CD8-positive, alpha-beta memory T cell (primary cell): Measurements from ENCODE around the gene NAA11. TPM values are rescaled to one million over a fixed set of nuclear protein-coding genes. Genes with fewer than 3 reads are reported as not detected.
A peak's percentile ranks its signal among the peaks of the same experiment; 100 is the strongest.

Experiments
- CTCF ChIA-PET: fragments of 350-600 bp; sonication (Branson Sonifier 250); formaldehyde crosslinking; loops from one replicate; lab custom pipeline; 2021; ENCODE audit warnings: antibody characterized with exemption; lab: Charles Lee
- POLR2A ChIA-PET: fragments of 350-600 bp; sonication (Branson Sonifier 250); formaldehyde crosslinking; loops from one replicate; lab custom pipeline; 2021; ENCODE audit warnings: antibody characterized with exemption; lab: Charles Lee
- DNase-seq, 5 donors: peaks; one replicate each; pipeline versions ENCODE4 v3.0.0 to v3.0.0-alpha.2; 2020 to 2022; ENCODE audit warnings: mixed read lengths in 1 of 5
- H3K27ac ChIP-seq: one replicate; pipeline ENCODE4 v1.7.0; 2013; ENCODE audit warnings: low read depth, mild to moderate bottlenecking, low read length, moderate library complexity
- H3K27me3 ChIP-seq: 2 replicates; pipeline ENCODE4 v1.7.0; 2013; ENCODE audit warnings: low read length, mild to moderate bottlenecking; ENCODE audit not compliant: insufficient read depth, poor library complexity, severe bottlenecking
- H3K36me3 ChIP-seq: 2 replicates; pipeline ENCODE4 v1.7.0; 2013; ENCODE audit warnings: mild to moderate bottlenecking, low read length, moderate library complexity; ENCODE audit not compliant: insufficient read depth
- H3K4me1 ChIP-seq: 2 replicates; pipeline ENCODE4 v1.7.0; 2013; ENCODE audit warnings: mild to moderate bottlenecking, low read length, moderate library complexity; ENCODE audit not compliant: insufficient read depth
- H3K4me3 ChIP-seq: 2 replicates; pipeline ENCODE4 v1.7.0; 2013; ENCODE audit warnings: mild to moderate bottlenecking, low read length
- H3K9me3 ChIP-seq: 2 replicates; pipeline ENCODE4 v1.7.0; 2013; ENCODE audit warnings: mild to moderate bottlenecking, low read length
- H3K27ac Mint-ChIP-seq, 8 donors: one replicate each; pipeline ENCODE4 v1.8.0; 2020 to 2021; ENCODE audit warnings: mixed read lengths in 8 of 8, mild to moderate bottlenecking in 6 of 8, inconsistent platforms in 3 of 8, moderate library complexity in 3 of 8
- H3K27me3 Mint-ChIP-seq, 2 donors: one replicate each; pipeline ENCODE4 v1.8.0; 2020 to 2021; ENCODE audit warnings: mixed read lengths in 2 of 2, mild to moderate bottlenecking in 1 of 2, moderate library complexity in 1 of 2
- H3K36me3 Mint-ChIP-seq, 3 donors: one replicate each; pipeline ENCODE4 v1.8.0; 2020 to 2021; ENCODE audit warnings: mixed read lengths in 3 of 3, inconsistent platforms in 1 of 3, mild to moderate bottlenecking in 1 of 3
- H3K4me1 Mint-ChIP-seq, 3 donors: one replicate each; pipeline ENCODE4 v1.8.0; 2020 to 2021; ENCODE audit warnings: mixed read lengths in 3 of 3, inconsistent platforms in 1 of 3, mild to moderate bottlenecking in 1 of 3
- H3K4me3 Mint-ChIP-seq, 7 donors: one replicate each; pipeline ENCODE4 v1.8.0; 2020 to 2021; ENCODE audit warnings: mixed read lengths in 7 of 7, mild to moderate bottlenecking in 6 of 7, moderate library complexity in 4 of 7, inconsistent platforms in 2 of 7
- H3K9me3 Mint-ChIP-seq, 5 donors: one replicate each; pipeline ENCODE4 v1.8.0; 2020 to 2022; ENCODE audit warnings: mixed read lengths in 5 of 5, mild to moderate bottlenecking in 3 of 5, moderate library complexity in 2 of 5, inconsistent platforms in 1 of 5
- polyA plus RNA-seq: library from polyadenylated mRNA; unstranded; fragments of 300-500 nt; fragmentation: Illumina TruSeq; gene quantifications from one replicate; pipeline ENCODE4 v1.2.3, GENCODE V29; 2021
- total RNA-seq, 2 experiments: library from RNA; stranded (reverse); gene quantifications; one replicate each; pipeline ENCODE4 v1.2.3, GENCODE V29; 2021

NAA11 gene
- total and polyA plus RNA-seq, 3 experiments from 2014 or later, result not detected

- H3K27me3 Mint-ChIP-seq, result no peaks in the 10 kb centered on the region
- peak overlapping the region in 1 of 8 donors; percentile 34 for H3K27ac Mint-ChIP-seq
- Histone ChIP-seq H3K4me3 (no peak overlapping the region), H3K36me3 (no peaks in the 10 kb centered on the region), H3K27me3 (no peaks in the 10 kb centered on the region), H3K4me1 (no peaks in the 10 kb centered on the region), H3K9me3 (no peaks in the 10 kb centered on the region), H3K27ac (no peak overlapping the region)
- H3K4me1 Mint-ChIP-seq, result no peaks in the 10 kb centered on the region
- DNase-seq, result no peak
- no peaks in the 10 kb centered on the region for H3K36me3 Mint-ChIP-seq
- POLR2A ChIA-PET, result no interaction called here
- no peak overlapping the region for H3K4me3 Mint-ChIP-seq
- CTCF ChIA-PET, result no interaction called here
- H3K9me3 Mint-ChIP-seq, result peaks cover 0 to 6% (median 0%) of the 10 kb centered on the region in 5 donors
Observed at GRCh38 chr4:79357365-79357764, 31.5 kb upstream of the NAA11 start.

GRCh38 chr4:79353075-79353474 is 27.2 kb upstream of the NAA11 start:
- H3K9me3 ChIP-seq, result no peaks in the 10 kb centered on the region
- no peak overlapping the region for H3K27ac ChIP-seq
- Mint-ChIP-seq H3K27me3 (no peaks in the 10 kb centered on the region), H3K4me1 (no peaks in the 10 kb centered on the region), H3K9me3 (peaks cover 0 to 13% (median 2%) of the 10 kb centered on the region in 5 donors), H3K4me3 (no peak overlapping the region), H3K36me3 (no peaks in the 10 kb centered on the region), H3K27ac (no peak overlapping the region)
- CTCF ChIA-PET, result no interaction called here
- no peaks in the 10 kb centered on the region for H3K27me3 ChIP-seq
- POLR2A ChIA-PET, result no interaction called here
- DNase-seq, result no peak
- no peaks in the 10 kb centered on the region for H3K36me3 ChIP-seq
- H3K4me1 ChIP-seq, result no peaks in the 10 kb centered on the region
- H3K4me3 ChIP-seq, result no peak overlapping the region

- no peak overlapping the region for H3K4me3 ChIP-seq
- ChIA-PET POLR2A (no interaction called here), CTCF (no interaction called here)
- Mint-ChIP-seq H3K4me1 (no peaks in the 10 kb centered on the region), H3K27me3 (no peaks in the 10 kb centered on the region), H3K27ac (no peak overlapping the region), H3K4me3 (no peak overlapping the region), H3K9me3 (peaks cover 0 to 10% (median 8%) of the 10 kb centered on the region in 5 donors), H3K36me3 (no peaks in the 10 kb centered on the region)
- H3K27ac ChIP-seq, result no peak overlapping the region
- H3K36me3 ChIP-seq, result no peaks in the 10 kb centered on the region
- H3K27me3 ChIP-seq, result no peaks in the 10 kb centered on the region
- no peak for DNase-seq
- no peaks in the 10 kb centered on the region for H3K4me1 ChIP-seq
- no peaks in the 10 kb centered on the region for H3K9me3 ChIP-seq
Observed at GRCh38 chr4:79348405-79348804, 22.5 kb upstream of the NAA11 start.

- no peak for DNase-seq
- Histone ChIP-seq H3K9me3 (no peaks in the 10 kb centered on the region), H3K27ac (no peak overlapping the region), H3K4me3 (no peak overlapping the region), H3K4me1 (no peaks in the 10 kb centered on the region), H3K36me3 (no peaks in the 10 kb centered on the region), H3K27me3 (no peaks in the 10 kb centered on the region)
- Mint-ChIP-seq H3K4me1 (no peaks in the 10 kb centered on the region), H3K27ac (no peak overlapping the region), H3K4me3 (no peak overlapping the region), H3K27me3 (no peaks in the 10 kb centered on the region), H3K36me3 (no peaks in the 10 kb centered on the region), H3K9me3 (peaks cover 3 to 21% (median 13%) of the 10 kb centered on the region in 5 donors)
- POLR2A ChIA-PET, result no interaction called here
- CTCF ChIA-PET, result no interaction called here
Observed at GRCh38 chr4:79341893-79342653, 16.2 kb upstream of the NAA11 start.

- H3K4me3 Mint-ChIP-seq, result no peak overlapping the region
- H3K36me3 Mint-ChIP-seq, result no peaks in the 10 kb centered on the region
- CTCF ChIA-PET, result no interaction called here
- no peak overlapping the region for H3K27ac Mint-ChIP-seq
- H3K27me3 ChIP-seq, result no peaks in the 10 kb centered on the region
- no peaks in the 10 kb centered on the region for H3K9me3 ChIP-seq
- no peaks in the 10 kb centered on the region for H3K4me1 Mint-ChIP-seq
- peaks cover 3 to 25% (median 13%) of the 10 kb centered on the region in 5 donors for H3K9me3 Mint-ChIP-seq
- H3K27me3 Mint-ChIP-seq, result no peaks in the 10 kb centered on the region
- H3K4me3 ChIP-seq, result no peak overlapping the region
- POLR2A ChIA-PET, result no interaction called here
- no peaks in the 10 kb centered on the region for H3K36me3 ChIP-seq
- no peak overlapping the region for H3K27ac ChIP-seq
- no peak for DNase-seq
- H3K4me1 ChIP-seq, result no peaks in the 10 kb centered on the region
Observed at GRCh38 chr4:79340568-79340967, 14.7 kb upstream of the NAA11 start.

GRCh38 chr4:79338148-79338547 is 12.3 kb upstream of the NAA11 start:
- no peak overlapping the region for H3K4me3 ChIP-seq
- no peak overlapping the region for H3K4me3 Mint-ChIP-seq
- no peak overlapping the region for H3K27ac ChIP-seq
- ChIA-PET CTCF (no interaction called here), POLR2A (no interaction called here)
- H3K36me3 ChIP-seq, result no peaks in the 10 kb centered on the region
- no peaks in the 10 kb centered on the region for H3K4me1 Mint-ChIP-seq
- no peaks in the 10 kb centered on the region for H3K27me3 ChIP-seq
- no peaks in the 10 kb centered on the region for H3K36me3 Mint-ChIP-seq
- no peak overlapping the region for H3K27ac Mint-ChIP-seq
- peaks cover 3 to 24% (median 9%) of the 10 kb centered on the region in 5 donors for H3K9me3 Mint-ChIP-seq
- no peaks in the 10 kb centered on the region for H3K27me3 Mint-ChIP-seq
- no peaks in the 10 kb centered on the region for H3K9me3 ChIP-seq
- no peaks in the 10 kb centered on the region for H3K4me1 ChIP-seq
- no peak for DNase-seq

GRCh38 chr4:79334783-79335182 is 8.9 kb upstream of the NAA11 start:
- ChIA-PET CTCF (no interaction called here), POLR2A (no interaction called here)
- Histone ChIP-seq H3K36me3 (no peaks in the 10 kb centered on the region), H3K4me1 (no peaks in the 10 kb centered on the region), H3K4me3 (no peak overlapping the region), H3K9me3 (no peaks in the 10 kb centered on the region), H3K27ac (no peak overlapping the region), H3K27me3 (no peaks in the 10 kb centered on the region)
- Mint-ChIP-seq H3K27me3 (no peaks in the 10 kb centered on the region), H3K27ac (no peak overlapping the region), H3K4me3 (no peak overlapping the region), H3K4me1 (no peaks in the 10 kb centered on the region), H3K9me3 (peaks cover 0 to 3% (median 0%) of the 10 kb centered on the region in 5 donors), H3K36me3 (no peaks in the 10 kb centered on the region)
- no peak for DNase-seq

GRCh38 chr4:79334341-79334740 is 8.5 kb upstream of the NAA11 start:
- DNase-seq, result no peak
- no peaks in the 10 kb centered on the region for H3K9me3 ChIP-seq
- no peak overlapping the region for H3K27ac Mint-ChIP-seq
- no peaks in the 10 kb centered on the region for H3K4me1 ChIP-seq
- no peak overlapping the region for H3K4me3 Mint-ChIP-seq
- no peaks in the 10 kb centered on the region for H3K27me3 Mint-ChIP-seq
- CTCF ChIA-PET, result no interaction called here
- POLR2A ChIA-PET, result no interaction called here
- no peaks in the 10 kb centered on the region for H3K36me3 ChIP-seq
- no peaks in the 10 kb centered on the region for H3K4me1 Mint-ChIP-seq
- H3K9me3 Mint-ChIP-seq, result peaks cover 0 to 3% (median 0%) of the 10 kb centered on the region in 5 donors
- no peak overlapping the region for H3K4me3 ChIP-seq
- no peaks in the 10 kb centered on the region for H3K36me3 Mint-ChIP-seq
- no peaks in the 10 kb centered on the region for H3K27me3 ChIP-seq
- no peak overlapping the region for H3K27ac ChIP-seq
